GM21786 (cell line): ENCODE results near the gene CHMP3.
"Not testable (repeated sequence)": the region's sequence is repeated elsewhere in the genome, so short reads cannot be mapped to it uniquely, and the experiment has no call there.

Experiments used
- ATAC-seq: cut with Tn5 transposase; IDR thresholded peaks from one replicate; pipeline ENCODE4 v1.9.1; 2021; ENCODE audit not compliant: unreplicated experiment

CHMP3 gene

GRCh38 chr2:86562922-86563649, at the start of gene CHMP3:
Gene CHMP3, minus strand, starts transcription at chr2:86563443. Its CDS starts 95 bp downstream, at chr2:86563348.
- ATAC-seq, result peak; percentile 94

GRCh38 chr2:86610871-86611270, 47.6 kb upstream of the CHMP3 start:
- no peak for ATAC-seq

GRCh38 chr2:86608832-86609410, 45.7 kb upstream of the CHMP3 start:
- ATAC-seq, result no peak

- no peak for ATAC-seq
Observed at GRCh38 chr2:86603905-86604304, 40.7 kb upstream of the CHMP3 start.

GRCh38 chr2:86598966-86599365, 35.7 kb upstream of the CHMP3 start:
- no peak for ATAC-seq

GRCh38 chr2:86596118-86596517, 32.9 kb upstream of the CHMP3 start:
- no peak for ATAC-seq

- no peak for ATAC-seq
Observed at GRCh38 chr2:86593266-86593665, 30.0 kb upstream of the CHMP3 start.

GRCh38 chr2:86592547-86593230, 29.4 kb upstream of the CHMP3 start:
- ATAC-seq, result no peak

- not testable (repeated sequence) for ATAC-seq
Observed at GRCh38 chr2:86589701-86590100, 26.5 kb upstream of the CHMP3 start.

- peak; percentile 68 for ATAC-seq
Observed at GRCh38 chr2:86584151-86584913, 21.1 kb upstream of the CHMP3 start.

GRCh38 chr2:86580560-86580959, 17.3 kb upstream of the CHMP3 start:
- ATAC-seq, result no peak

- no peak for ATAC-seq
Observed at GRCh38 chr2:86577817-86578456, 14.7 kb upstream of the CHMP3 start.

GRCh38 chr2:86570059-86570458, 6.8 kb upstream of the CHMP3 start:
- ATAC-seq, result no peak

- no peak for ATAC-seq
Observed at GRCh38 chr2:86566821-86567190, 3.6 kb upstream of the CHMP3 start.

- ATAC-seq, result no peak
Observed at GRCh38 chr2:86566158-86566820, 3.0 kb upstream of the CHMP3 start.

- ATAC-seq, result no peak
Observed at GRCh38 chr2:86563650-86564061, 413 bp upstream of the CHMP3 start.

GRCh38 chr2:86562485-86562921, 740 bp downstream of the CHMP3 start:
- ATAC-seq, result peak; percentile 20

GRCh38 chr2:86557836-86558235, 5.4 kb downstream of the CHMP3 start:
- ATAC-seq, result no peak

GRCh38 chr2:86556508-86556907, 6.7 kb downstream of the CHMP3 start:
- ATAC-seq, result no peak

GRCh38 chr2:86552889-86553288, 10.4 kb downstream of the CHMP3 start:
- no peak for ATAC-seq
